ENCODE results near the gene UNC79.

GRCh38 chr14:93540235-93540634 is 109.5 kb downstream of the UNC79 start:
- no peak for TF ChIP-seq ZNF184 (tag by site-specific recombination; IDR thresholded peaks at IDR 0.05)
- no peak for TF ChIP-seq BCL6B (tag by site-specific recombination; IDR thresholded peaks at IDR 0.05)
- TF ChIP-seq CTCF (tag by site-specific recombination; IDR thresholded peaks at IDR 0.05) = no peak
- TF ChIP-seq ZNF354C (tag by site-specific recombination; IDR thresholded peaks at IDR 0.05; ENCODE audit: borderline replicate concordance, low read depth) = no peak
- no peak for TF ChIP-seq ZBTB44 (tag by site-specific recombination; IDR thresholded peaks at IDR 0.05)
- no peak for TF ChIP-seq ZNF2 (tag by site-specific recombination; IDR thresholded peaks at IDR 0.05)
- no peak for TF ChIP-seq SETDB1 (IDR thresholded peaks at IDR 0.05; ENCODE audit: insufficient read length, low read length)
- TF ChIP-seq KLF16 (tag by site-specific recombination; IDR thresholded peaks at IDR 0.05) = no peak

Data from HEK293 (cell line).